ENCODE measurements around the gene AMPH. TPM values are rescaled to one million over a fixed set of nuclear protein-coding genes. Genes with fewer than 3 reads are reported as not detected.

The AMPH gene
- polyA plus RNA-seq, 3 donors: 15.1 to 17.4 (median 16.4) TPM

GRCh38 chr7:38548605-38549004, 82.6 kb downstream of the AMPH start:
- no peak for DNase-seq (ENCODE audit: low read depth in 3 of 3, low spot score in 2 of 3)

GRCh38 chr7:38546763-38547162, 84.4 kb downstream of the AMPH start:
- no peak for DNase-seq (ENCODE audit: low read depth in 3 of 3, low spot score in 2 of 3)

GRCh38 chr7:38545977-38546376, 85.2 kb downstream of the AMPH start:
- DNase-seq (ENCODE audit: low read depth in 3 of 3, low spot score in 2 of 3): no peak

GRCh38 chr7:38542156-38542555, 89.0 kb downstream of the AMPH start:
- DNase-seq (ENCODE audit: low read depth in 3 of 3, low spot score in 2 of 3): no peak

DNA sequence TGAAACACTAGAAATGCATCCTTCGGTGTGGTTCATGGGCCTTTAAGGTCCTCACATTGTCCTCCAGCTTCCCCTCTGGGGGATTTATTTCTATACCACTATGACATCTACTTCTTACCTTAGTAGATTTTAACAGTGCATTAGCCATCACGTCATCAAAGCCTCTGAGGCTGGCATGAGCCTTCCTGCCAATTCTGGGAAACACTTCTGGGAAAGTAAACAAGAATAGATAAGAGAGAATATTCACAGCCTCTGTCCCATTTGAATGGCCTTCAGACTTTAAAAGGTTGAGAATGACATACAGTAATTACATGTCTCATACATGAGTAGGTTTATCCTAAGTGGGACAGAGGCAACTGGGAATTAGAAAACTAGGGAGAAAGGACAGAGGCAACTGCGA, 89.7 kb downstream of the AMPH start:
- DNase-seq (ENCODE audit: low read depth in 3 of 3, low spot score in 2 of 3): no peak

GRCh38 chr7:38539477-38540081, 91.6 kb downstream of the AMPH start:
- no peak for DNase-seq (ENCODE audit: low read depth in 3 of 3, low spot score in 2 of 3)

- DNase-seq (ENCODE audit: low read depth in 3 of 3, low spot score in 2 of 3): no peak
Measured at GRCh38 chr7:38535073-38535472, 96.1 kb downstream of the AMPH start.

DNA sequence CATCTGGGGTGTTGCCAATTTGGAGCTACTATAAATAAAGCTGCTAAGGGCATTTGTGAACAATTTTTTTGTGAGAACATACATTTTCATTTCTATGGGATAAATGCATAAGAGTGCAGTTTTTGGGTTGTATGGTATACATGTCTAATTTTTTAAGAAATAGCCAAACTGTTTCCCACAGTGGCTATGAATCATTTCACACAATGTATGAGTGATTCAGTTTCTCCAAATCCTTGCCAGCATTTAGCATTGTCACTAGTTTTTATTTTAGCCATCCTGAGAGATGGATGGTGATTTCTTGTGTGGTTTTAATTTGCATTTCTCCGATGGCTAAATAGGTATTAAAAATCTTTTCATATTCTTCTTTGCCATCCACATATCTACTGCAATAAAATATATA, 105.3 kb downstream of the AMPH start:
- DNase-seq (ENCODE audit: low read depth in 3 of 3, low spot score in 2 of 3): no peak

DNA sequence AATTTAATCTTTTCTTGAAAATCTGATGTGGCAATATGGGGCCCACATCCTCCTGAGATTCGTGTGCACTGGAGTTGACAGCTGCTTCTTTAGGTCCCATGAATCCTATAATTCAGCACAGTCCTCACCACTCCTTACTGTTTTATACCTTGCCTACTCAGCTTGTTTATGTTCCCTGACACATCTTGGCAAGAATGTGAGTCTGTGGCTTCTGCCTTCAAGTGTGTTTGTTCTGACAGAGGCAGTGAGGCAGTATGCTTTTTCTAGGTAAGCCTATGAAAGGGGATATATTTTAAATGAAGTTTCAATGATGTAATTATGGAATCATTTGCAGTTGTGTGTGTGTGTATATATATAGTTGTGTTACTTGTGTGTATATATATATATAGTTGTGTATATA, 106.4 kb downstream of the AMPH start:
- no peak for DNase-seq (ENCODE audit: low read depth in 3 of 3, low spot score in 2 of 3)

GRCh38 chr7:38520741-38521140, 110.4 kb downstream of the AMPH start:
- no peak for DNase-seq (ENCODE audit: low read depth in 3 of 3, low spot score in 2 of 3)

DNA sequence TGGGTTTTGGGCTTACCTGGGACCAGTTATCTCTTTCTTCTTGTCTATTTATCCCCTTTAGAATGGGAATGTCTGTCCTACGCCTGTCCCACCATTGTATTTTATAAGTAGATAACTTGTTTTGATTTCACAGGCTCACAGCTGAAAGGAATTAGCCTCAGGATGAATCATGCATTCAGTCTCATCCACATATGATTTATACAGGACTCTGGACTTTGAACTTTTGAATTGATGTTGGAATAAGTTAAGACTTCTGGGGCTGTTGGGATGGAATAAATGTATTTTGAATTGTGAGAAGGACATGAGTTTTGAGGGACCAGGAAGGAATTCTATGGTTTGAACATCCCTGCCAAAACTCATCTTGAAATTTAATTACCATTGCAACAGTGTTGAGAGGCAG, 112.6 kb downstream of the AMPH start:
- DNase-seq (ENCODE audit: low read depth in 3 of 3, low spot score in 2 of 3): no peak

DNA sequence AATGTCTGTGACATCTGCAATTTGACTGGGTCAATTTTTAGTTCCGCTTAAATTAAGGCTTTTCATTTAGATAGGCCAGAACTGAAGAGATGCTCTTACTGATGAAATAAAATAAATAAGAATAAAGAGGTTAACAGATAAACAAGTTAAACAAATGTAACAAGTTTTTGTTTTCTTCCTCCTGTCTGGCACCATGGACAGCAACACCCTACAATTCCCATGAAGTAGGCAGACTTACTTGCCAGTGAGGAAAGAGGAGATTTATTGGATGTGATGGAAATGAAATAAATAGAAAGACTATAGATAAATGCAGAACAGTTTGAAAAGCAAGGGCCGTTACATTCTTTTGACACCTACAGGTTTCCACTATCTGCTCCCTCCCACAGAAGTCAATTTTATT, 118.5 kb downstream of the AMPH start:
- no peak for DNase-seq (ENCODE audit: low read depth in 3 of 3, low spot score in 2 of 3)

- DNase-seq (ENCODE audit: low read depth in 3 of 3, low spot score in 2 of 3): no peak
Measured at GRCh38 chr7:38512291-38512690, 118.9 kb downstream of the AMPH start.

GRCh38 chr7:38507384-38507783, 123.8 kb downstream of the AMPH start:
- no peak for DNase-seq (ENCODE audit: low read depth in 3 of 3, low spot score in 2 of 3)

- no peak for DNase-seq (ENCODE audit: low read depth in 3 of 3, low spot score in 2 of 3)
Measured at GRCh38 chr7:38506756-38507155, 124.4 kb downstream of the AMPH start.

GRCh38 chr7:38506004-38506403, 125.2 kb downstream of the AMPH start:
- DNase-seq (ENCODE audit: low read depth in 3 of 3, low spot score in 2 of 3): no peak

GRCh38 chr7:38504684-38505083, 126.5 kb downstream of the AMPH start:
- DNase-seq (ENCODE audit: low read depth in 3 of 3, low spot score in 2 of 3): no peak

- DNase-seq (ENCODE audit: low read depth in 3 of 3, low spot score in 2 of 3): no peak
Measured at GRCh38 chr7:38502848-38503247, 128.3 kb downstream of the AMPH start.

GRCh38 chr7:38502289-38502688, 128.9 kb downstream of the AMPH start:
- no peak for DNase-seq (ENCODE audit: low read depth in 3 of 3, low spot score in 2 of 3)

DNA sequence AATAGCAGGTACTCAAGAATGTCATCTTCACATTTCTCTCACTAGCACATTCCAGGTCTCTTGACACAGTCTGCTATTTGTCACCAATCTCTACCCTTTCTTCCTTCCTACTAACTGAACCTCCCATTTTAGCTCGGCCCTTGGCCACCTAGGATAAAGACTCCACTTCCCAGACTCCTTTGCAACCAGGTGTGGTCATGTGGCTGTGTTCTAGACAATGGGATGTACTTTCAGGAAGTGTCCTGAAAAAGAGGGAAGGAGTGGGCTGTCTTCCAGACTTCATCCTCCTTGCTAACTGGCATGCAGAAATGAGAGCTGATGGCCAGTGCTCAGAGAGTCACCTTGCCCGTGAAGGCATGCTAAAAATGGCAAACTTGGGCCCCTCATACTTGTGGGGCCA, 139.2 kb downstream of the AMPH start:
- DNase-seq (ENCODE audit: low read depth in 3 of 3, low spot score in 2 of 3): no peak

GRCh38 chr7:38482521-38482920, 148.7 kb downstream of the AMPH start:
- no peak for DNase-seq (ENCODE audit: low read depth in 3 of 3, low spot score in 2 of 3)

GRCh38 chr7:38481401-38481800, 149.8 kb downstream of the AMPH start:
- DNase-seq (ENCODE audit: low read depth in 3 of 3, low spot score in 2 of 3): no peak

GRCh38 chr7:38478404-38478803, 152.8 kb downstream of the AMPH start:
- DNase-seq (ENCODE audit: low read depth in 3 of 3, low spot score in 2 of 3): no peak

Data from right renal cortex interstitium (tissue), 3 donors.